ENCODE results near the gene HCN1.

Gene HCN1

GRCh38 chr5:45696206-45696836 lies at the start of gene HCN1:
TSS of gene HCN1 (minus strand) at chr5:45696380.
- no peak for DNase-seq (ENCODE audit: low read depth in 2 of 2)

DNA sequence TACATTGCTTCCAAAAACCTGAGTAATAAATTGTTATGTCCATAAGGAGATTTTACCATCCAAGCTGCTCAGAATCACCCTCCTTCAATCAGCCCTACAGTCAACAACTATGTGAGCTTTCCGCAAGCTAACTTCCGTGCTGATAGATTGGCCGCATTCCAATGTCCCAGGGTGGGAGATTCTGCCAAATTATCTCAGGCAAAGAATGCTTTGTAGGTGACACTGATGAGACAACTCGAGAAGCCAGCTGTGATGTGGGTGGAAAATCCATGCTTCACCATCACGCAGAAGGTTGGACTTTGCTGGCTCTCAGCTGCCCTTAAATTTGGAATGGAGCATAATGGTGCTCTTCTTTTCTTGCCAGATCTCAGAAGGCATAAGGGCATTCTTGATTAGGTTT lies 44.9 kb upstream of the HCN1 start:
- no peak for DNase-seq (ENCODE audit: low read depth in 2 of 2)

GRCh38 chr5:45737153-45737552 lies 41.0 kb upstream of the HCN1 start:
- no peak for DNase-seq (ENCODE audit: low read depth in 2 of 2)

DNA sequence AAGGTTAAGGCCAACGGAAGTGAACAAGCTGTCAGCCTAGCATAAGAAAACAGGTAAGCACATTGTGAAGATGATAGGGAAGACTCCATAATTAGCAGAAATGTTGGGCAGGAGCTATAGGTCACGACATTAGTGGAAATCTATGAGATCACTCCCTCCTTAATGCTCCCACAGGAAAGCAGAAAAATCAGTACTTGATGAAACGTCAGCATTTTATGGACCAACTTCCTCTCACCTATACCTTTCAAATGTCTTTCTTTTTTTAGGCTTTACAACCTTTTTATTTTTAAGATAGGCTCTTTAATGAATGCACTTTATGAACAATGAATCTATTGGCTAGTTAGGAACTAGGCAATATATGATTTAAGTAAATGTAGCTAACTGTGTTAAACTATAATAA lies 29.4 kb upstream of the HCN1 start:
- no peak for DNase-seq (ENCODE audit: low read depth in 2 of 2)

DNA sequence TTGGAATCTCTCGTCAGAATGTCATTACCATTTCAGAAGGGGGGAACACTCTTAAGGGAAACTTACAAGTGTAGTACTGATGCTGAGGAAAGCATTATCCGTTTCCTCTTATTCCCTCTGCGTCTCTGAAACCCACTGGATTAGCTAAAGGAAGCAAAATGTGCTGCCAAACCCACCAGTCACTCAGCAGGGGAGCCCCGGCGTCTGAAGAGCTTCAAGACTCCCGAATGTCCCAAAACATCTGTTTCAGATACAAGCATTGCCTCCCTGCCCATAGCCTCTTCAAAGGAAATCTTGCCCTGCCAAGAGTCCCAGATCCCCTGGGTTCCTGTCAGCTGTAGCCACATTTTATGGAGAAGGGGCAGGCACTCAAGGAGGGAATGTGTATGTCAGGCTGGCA lies 1.0 kb upstream of the HCN1 start:
- no peak for DNase-seq (ENCODE audit: low read depth in 2 of 2)

GRCh38 chr5:45695804-45696156 lies 400 bp downstream of the HCN1 start:
- no peak for DNase-seq (ENCODE audit: low read depth in 2 of 2)

GRCh38 chr5:45694971-45695803 lies 993 bp downstream of the HCN1 start:
- no peak for DNase-seq (ENCODE audit: low read depth in 2 of 2)

DNA sequence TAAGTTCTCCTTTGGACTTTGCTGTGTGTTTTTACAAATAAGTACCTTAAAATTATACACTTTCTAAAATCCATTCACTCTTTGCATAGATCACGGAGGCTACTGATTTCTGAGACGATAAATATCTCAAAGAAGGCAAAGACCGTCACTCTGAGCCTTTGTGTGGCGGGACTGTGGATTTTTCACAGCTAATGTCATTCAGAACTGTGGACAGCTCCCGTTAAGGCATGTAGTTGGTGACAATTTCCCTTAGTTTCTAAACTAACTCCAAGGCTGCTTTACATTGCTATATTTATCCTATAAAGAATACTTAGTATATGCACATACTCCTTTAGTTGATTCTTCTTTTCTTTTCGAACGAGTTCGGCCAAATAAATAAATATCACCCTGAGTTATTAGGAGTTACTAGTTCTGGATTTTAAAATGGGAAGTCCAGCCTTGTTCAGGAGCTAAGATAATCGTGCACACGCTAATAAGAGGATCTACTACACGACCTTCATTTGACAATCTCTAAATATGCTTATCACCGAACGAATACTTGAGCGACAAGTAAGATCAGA lies 1.8 kb downstream of the HCN1 start:
- no peak for DNase-seq (ENCODE audit: low read depth in 2 of 2)

- DNase-seq (ENCODE audit: low read depth in 2 of 2), result no peak
Measured at GRCh38 chr5:45692481-45692880, 3.7 kb downstream of the HCN1 start.

DNA sequence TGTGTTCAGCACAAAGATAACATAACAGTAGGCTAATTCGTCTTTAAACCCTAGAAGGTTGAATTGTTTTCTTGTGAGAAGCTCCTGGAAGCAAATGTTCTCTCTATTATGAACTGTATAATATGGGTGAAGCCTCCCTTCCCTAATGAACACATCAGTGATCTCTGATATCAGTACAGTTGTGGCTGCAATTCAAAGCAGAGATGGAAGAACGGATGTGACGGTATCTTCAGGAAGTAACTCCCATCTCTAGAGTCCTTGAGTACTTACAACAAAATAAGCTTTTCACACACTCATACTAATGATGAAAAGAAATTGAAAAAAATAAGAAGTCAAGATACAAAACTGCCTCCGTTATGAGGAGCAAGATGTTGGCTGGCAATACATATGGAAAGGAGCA lies 4.5 kb downstream of the HCN1 start:
- DNase-seq (ENCODE audit: low read depth in 2 of 2), result no peak

- no peak for DNase-seq (ENCODE audit: low read depth in 2 of 2)
Measured at GRCh38 chr5:45687701-45688100, 8.5 kb downstream of the HCN1 start.

GRCh38 chr5:45686620-45687019 lies 9.6 kb downstream of the HCN1 start:
- DNase-seq (ENCODE audit: low read depth in 2 of 2), result no peak

DNA sequence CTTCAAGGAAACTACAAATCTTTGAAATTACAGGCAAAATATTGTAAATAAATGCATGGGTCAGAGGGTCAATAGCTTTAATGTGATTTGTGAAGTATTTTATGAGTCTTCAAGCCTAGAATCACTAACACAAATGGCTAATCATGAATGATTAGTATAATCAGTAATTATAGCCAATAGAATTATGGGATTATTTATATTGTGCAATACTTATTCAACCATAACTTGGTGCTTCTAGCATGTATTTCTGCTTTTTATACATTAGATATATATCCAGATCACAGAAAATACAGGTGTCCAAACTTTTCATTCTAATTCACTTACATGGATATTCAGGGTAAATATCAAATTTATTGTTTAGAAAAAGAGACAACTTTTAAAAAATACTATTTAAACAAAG lies 12.1 kb downstream of the HCN1 start:
- DNase-seq (ENCODE audit: low read depth in 2 of 2), result no peak

- DNase-seq (ENCODE audit: low read depth in 2 of 2), result no peak
Measured at GRCh38 chr5:45680950-45681349, 15.2 kb downstream of the HCN1 start.

- DNase-seq (ENCODE audit: low read depth in 2 of 2), result no peak
Measured at GRCh38 chr5:45677524-45677923, 18.7 kb downstream of the HCN1 start.

DNA sequence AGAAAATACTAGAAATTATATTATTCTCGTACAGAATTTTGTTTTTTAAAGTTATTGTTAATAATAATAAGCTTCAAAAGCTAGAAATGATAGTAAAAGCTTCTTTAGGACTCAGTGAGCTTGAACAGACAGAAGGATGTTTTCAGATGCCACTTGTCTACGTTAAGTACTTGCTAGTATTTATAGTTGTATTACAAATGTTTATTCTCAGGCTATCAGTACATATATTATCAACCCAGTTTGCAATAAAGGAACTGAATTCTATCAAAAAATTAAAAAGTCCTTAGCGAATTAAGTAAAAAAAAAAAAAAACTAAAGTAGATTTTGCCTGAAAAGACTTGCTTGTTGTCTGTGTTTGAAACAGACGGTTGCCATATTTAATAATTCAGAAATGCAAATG lies 23.9 kb downstream of the HCN1 start:
- DNase-seq (ENCODE audit: low read depth in 2 of 2), result no peak

DNA sequence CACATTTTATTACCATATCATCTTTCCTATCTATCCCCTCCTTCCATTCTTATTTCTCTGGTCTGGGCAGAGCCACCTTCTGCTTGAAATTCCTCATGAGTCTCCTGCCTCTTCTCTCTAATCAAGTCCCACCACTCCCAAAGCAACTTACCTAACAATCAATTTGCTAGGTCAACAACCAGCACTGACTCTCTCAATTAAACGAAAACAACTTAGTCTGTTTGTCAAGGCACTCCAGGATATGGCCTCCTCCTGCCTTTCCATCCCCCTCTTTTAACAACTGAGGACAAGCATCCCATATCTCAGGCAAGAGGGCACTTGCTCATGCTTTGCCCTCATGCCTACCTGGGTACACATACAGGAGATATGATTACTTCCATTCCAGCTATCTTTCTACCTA lies 47.4 kb downstream of the HCN1 start:
- DNase-seq (ENCODE audit: low read depth in 2 of 2), result no peak

GRCh38 chr5:45643056-45643455 lies 53.1 kb downstream of the HCN1 start:
- DNase-seq (ENCODE audit: low read depth in 2 of 2), result no peak

DNA sequence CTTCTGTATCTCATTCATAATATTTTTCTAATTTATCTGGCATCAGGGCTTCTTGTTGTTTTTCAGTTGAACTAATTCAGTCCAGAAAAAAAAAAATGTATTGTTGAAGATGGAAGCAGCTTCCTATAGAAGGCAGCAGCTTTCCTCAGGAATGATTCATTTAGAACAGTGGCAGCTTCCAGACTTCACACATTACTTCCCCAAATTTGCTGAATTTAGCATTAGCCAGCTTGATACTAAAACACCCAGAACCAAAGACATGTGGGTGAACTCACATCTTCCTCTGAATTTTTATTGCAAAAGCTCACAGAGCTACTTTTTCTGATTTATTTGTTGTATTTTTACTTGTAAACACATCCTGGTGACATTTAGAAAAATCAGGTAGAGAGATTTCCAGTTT lies 53.8 kb downstream of the HCN1 start:
- DNase-seq (ENCODE audit: low read depth in 2 of 2), result no peak

DNA sequence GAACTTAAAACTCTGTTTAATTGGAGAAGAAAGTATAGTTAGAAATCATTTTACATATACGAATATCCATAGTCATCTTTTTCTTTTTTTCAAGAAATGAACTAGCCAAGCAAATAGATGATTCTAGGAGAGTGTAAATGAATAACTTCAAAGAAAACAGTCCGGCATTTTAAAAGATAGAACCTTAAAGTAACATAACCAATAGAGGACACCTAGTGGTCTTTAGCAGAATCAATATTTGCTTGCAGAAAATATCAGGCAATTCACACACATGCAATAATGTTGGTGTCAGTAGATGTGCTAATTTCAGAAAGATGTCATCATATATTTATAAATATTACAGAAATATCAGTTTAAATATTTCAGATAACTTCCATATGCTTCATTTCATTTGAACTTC lies 57.1 kb downstream of the HCN1 start:
- DNase-seq (ENCODE audit: low read depth in 2 of 2), result no peak

GRCh38 chr5:45627076-45627656 lies 69.0 kb downstream of the HCN1 start:
- DNase-seq (ENCODE audit: low read depth in 2 of 2), result no peak

DNA sequence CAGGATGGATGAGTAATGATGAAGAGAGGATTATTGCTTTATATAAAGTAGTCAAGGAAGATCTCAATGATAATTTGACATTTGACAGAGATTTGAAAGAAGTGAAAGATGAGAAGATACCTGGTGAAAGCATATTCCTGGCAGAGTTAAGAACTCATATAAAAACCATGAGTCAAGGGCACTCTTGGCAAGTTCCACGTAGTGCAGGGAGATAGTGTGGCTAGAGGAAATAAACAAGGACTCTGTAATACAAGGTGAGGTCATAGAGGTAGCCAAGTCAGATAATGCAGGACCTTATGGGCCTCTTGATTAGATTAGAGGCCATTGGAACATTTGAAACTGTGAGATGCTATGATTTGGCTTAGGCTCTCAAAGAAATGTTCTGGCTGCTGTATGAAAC lies 72.3 kb downstream of the HCN1 start:
- no peak for DNase-seq (ENCODE audit: low read depth in 2 of 2)

- no peak for DNase-seq (ENCODE audit: low read depth in 2 of 2)
Measured at GRCh38 chr5:45622365-45622764, 73.8 kb downstream of the HCN1 start.
